SJCRH30 (cell line): ENCODE measurements around the gene DOCK4. TPM values are rescaled to one million over a fixed set of nuclear protein-coding genes. Genes with fewer than 3 reads are reported as not detected.
"Not testable (repeated sequence)": the region's sequence is repeated elsewhere in the genome, so short reads cannot be mapped to it uniquely, and the experiment has no call there.

Source experiments
- DNase-seq, 2 experiments: peaks; one replicate each; pipeline ENCODE4 v3.0.0-alpha.2; 2015 to 2020
- H3K27ac ChIP-seq: fragments of 250-450 bp; sonication (Bioruptor Pico); 2 replicates; pipeline ENCODE4 v1.5.1; 2020; ENCODE audit warnings: mild to moderate bottlenecking, moderate library complexity
- H3K27me3 ChIP-seq: fragments of 250-450 bp; sonication (Bioruptor Pico); 2 replicates; pipeline ENCODE4 v1.5.1; 2020; ENCODE audit warnings: mild to moderate bottlenecking, moderate library complexity
- H3K36me3 ChIP-seq: fragments of 250-450 bp; sonication (Bioruptor Pico); 2 replicates; pipeline ENCODE4 v1.5.1; 2020; ENCODE audit warnings: mild to moderate bottlenecking, moderate library complexity
- H3K4me1 ChIP-seq: fragments of 250-450 bp; sonication (Bioruptor Pico); 2 replicates; pipeline ENCODE4 v1.5.1; 2020; ENCODE audit warnings: mild to moderate bottlenecking, moderate library complexity
- H3K4me3 ChIP-seq: fragments of 250-450 bp; sonication (Bioruptor Pico); 2 replicates; pipeline ENCODE4 v1.5.1; 2020; ENCODE audit warnings: mild to moderate bottlenecking, moderate library complexity
- H3K9me3 ChIP-seq: fragments of 250-450 bp; sonication (Bioruptor Pico); replicated peaks from 2 replicates; pipeline ENCODE4 v1.5.1; 2020; ENCODE audit warnings: mild to moderate bottlenecking, moderate library complexity
- total RNA-seq: library from RNA; depleted of rRNA; stranded (reverse); fragments of >200 nt; shearing (Covaris generic); gene quantifications from 2 replicates; pipeline ENCODE4 v1.2.3, GENCODE V29; 2014; rRNA removed

Gene DOCK4
- total RNA-seq, result 8.3 and 11.4 TPM in 2 replicates

- Histone ChIP-seq H3K4me3 (peak within 1 kb of the TSS; percentile 83), H3K27ac (peak within 1 kb of the TSS; percentile 39), H3K27me3 (no peaks in the 10 kb centered on the region), H3K36me3 (no peaks in the 10 kb centered on the region), H3K4me1 (no peaks in the 10 kb centered on the region), H3K9me3 (no peaks in the 10 kb centered on the region)
- peak; percentile 99 to 100 for DNase-seq
These were observed at the start of gene DOCK4, which contains the start of gene ZNF277 for GRCh38 chr7:112206238-112206990. DOCK4 (minus strand) TSS chr7:112206399; CDS start chr7:112206138, 261 bp downstream. ZNF277 (plus strand) TSS chr7:112206695; CDS start chr7:112206717, 22 bp downstream.

DNA sequence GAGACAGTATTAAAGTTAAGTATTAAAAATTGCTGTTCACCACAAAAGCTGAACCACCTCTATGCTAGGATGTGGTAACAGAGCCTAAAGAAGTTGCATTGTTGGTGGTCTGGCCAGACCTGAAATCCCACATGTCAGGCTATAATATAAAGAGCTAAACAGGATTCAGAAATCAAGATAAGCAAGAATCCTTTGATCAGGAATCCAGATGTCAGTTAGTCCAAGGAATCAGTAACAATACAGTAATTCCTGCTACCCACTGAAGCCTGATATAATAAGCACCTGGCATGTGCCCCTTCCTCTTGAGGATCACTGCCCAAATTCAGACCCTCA is 49.2 kb upstream of the DOCK4 start:
- Histone ChIP-seq H3K4me1 (peaks cover 8% of the 10 kb centered on the region; the same call in 1 of the 2 replicates), H3K36me3 (no peaks in the 10 kb centered on the region)
- DNase-seq, result peak in 1 of 2 experiments; percentile 11

DNA sequence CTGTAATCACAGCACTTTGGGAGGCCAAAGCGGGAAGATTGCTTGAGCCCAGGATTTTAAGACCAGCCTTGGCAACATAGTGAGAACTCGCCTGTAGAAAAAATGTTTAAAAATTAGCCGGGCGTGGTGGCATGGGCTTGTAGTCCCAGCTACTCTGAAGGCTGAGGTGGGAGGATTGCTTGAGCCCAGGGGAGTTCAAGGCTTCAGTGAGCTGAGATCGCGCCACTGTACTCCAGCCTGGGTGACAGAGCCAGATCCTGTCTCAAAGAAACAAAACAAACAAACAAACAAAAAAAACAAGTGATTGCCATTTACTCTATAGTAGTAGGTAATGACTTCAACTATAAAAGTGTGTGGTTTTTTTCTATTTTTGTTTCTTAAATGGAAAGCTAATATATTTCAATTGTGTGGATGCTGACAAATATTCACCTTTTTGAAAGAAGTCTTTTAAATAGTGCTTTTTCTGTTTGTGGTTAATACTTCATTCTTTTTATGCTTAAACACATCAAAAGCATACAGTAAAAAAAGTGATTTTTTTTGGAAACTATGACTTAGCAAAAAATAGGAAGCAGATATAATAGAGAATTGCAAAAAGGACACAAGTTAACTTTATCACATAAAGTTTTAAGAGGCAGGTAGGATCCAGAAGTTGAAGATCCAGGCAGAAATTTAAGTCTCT is 48.6 kb upstream of the DOCK4 start:
- Histone ChIP-seq H3K27ac (no peak overlapping the region), H3K27me3 (no peaks in the 10 kb centered on the region), H3K36me3 (no peaks in the 10 kb centered on the region)

More for the DNA sequence above, 49.2 kb upstream of the DOCK4 start:
- Histone ChIP-seq H3K4me3 (no peak overlapping the region), H3K9me3 (no peaks in the 10 kb centered on the region), H3K27ac (no peak overlapping the region), H3K27me3 (no peaks in the 10 kb centered on the region)

GRCh38 chr7:112254156-112254555 is 48.0 kb upstream of the DOCK4 start:
- peaks cover 8% of the 10 kb centered on the region; the same call in 1 of the 2 replicates for H3K4me1 ChIP-seq
- no peaks in the 10 kb centered on the region for H3K36me3 ChIP-seq

More for the DNA sequence above, 48.6 kb upstream of the DOCK4 start:
- no peaks in the 10 kb centered on the region for H3K9me3 ChIP-seq
- H3K4me3 ChIP-seq, result no peak overlapping the region
- DNase-seq, result no peak
- peaks cover 8% of the 10 kb centered on the region; the same call in 1 of the 2 replicates for H3K4me1 ChIP-seq

GRCh38 chr7:112252691-112253090 is 46.5 kb upstream of the DOCK4 start:
- no peaks in the 10 kb centered on the region; the same call in 1 of the 2 replicates for H3K36me3 ChIP-seq
- peaks cover 8% of the 10 kb centered on the region; the same call in 1 of the 2 replicates for H3K4me1 ChIP-seq
- no peaks in the 10 kb centered on the region for H3K9me3 ChIP-seq
- no peak for DNase-seq
- no peak overlapping the region for H3K4me3 ChIP-seq
- H3K27me3 ChIP-seq, result no peaks in the 10 kb centered on the region
- H3K27ac ChIP-seq, result no peak overlapping the region

More at GRCh38 chr7:112254156-112254555, 48.0 kb upstream of the DOCK4 start:
- Histone ChIP-seq H3K27ac (no peak overlapping the region), H3K27me3 (no peaks in the 10 kb centered on the region), H3K9me3 (no peaks in the 10 kb centered on the region), H3K4me3 (no peak overlapping the region)
- no peak for DNase-seq

DNA sequence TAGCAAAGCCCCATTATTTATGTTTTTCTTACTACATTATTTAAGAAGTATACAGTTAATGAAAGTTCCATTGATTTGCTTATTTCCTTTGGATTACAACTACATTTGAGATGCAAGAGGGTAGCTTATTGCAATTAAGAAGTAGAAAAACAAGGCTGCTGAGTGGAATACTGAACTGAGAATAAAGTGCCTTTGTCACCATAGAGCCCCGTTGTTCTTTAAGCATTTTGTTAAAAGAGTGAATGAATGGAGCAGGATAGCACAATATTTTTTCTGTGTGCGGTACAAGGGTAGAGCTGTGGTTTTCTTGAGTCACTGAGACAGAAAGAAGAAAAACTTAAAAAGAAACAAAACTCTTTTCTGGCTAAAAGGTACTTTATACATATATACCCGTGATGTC is 45.9 kb upstream of the DOCK4 start:
- H3K36me3 ChIP-seq, result no peaks in the 10 kb centered on the region; the same call in 1 of the 2 replicates
- DNase-seq, result no peak
- peaks cover 8% of the 10 kb centered on the region; the same call in 1 of the 2 replicates for H3K4me1 ChIP-seq
- no peaks in the 10 kb centered on the region for H3K27me3 ChIP-seq
- no peak overlapping the region for H3K27ac ChIP-seq
- no peaks in the 10 kb centered on the region for H3K9me3 ChIP-seq
- H3K4me3 ChIP-seq, result no peak overlapping the region

DNA sequence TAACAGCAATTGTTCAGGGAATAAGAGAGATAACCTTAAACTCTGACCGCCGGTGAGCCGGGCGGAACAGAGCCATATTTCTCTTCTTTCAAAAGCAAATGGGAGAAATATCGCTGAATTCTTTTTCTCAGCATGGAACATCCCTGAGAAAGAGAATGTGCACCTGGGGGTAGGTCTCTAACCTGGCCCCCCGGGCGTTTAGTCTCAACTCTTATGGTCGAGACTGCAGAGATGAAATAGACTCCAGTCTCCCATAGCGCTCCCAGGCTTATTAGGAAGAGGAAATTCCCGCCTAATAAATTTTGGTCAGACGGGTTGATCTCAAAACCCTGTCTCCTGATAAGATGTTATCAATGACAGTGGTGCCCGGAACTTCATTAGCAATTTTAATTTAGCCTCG is 43.8 kb upstream of the DOCK4 start:
- not testable (repeated sequence) for DNase-seq

GRCh38 chr7:112248598-112248997 is 42.4 kb upstream of the DOCK4 start:
- DNase-seq, result no peak
- Histone ChIP-seq H3K27ac (no peak overlapping the region), H3K36me3 (no peaks in the 10 kb centered on the region; the same call in 1 of the 2 replicates), H3K4me1 (no peaks in the 10 kb centered on the region), H3K4me3 (no peak overlapping the region), H3K9me3 (no peaks in the 10 kb centered on the region), H3K27me3 (no peaks in the 10 kb centered on the region)

More for the DNA sequence above, 43.8 kb upstream of the DOCK4 start:
- H3K9me3 ChIP-seq, H3K4me1 ChIP-seq, H3K27me3 ChIP-seq, H3K27ac ChIP-seq, H3K4me3 ChIP-seq, H3K36me3 ChIP-seq: not testable (repeated sequence)

DNA sequence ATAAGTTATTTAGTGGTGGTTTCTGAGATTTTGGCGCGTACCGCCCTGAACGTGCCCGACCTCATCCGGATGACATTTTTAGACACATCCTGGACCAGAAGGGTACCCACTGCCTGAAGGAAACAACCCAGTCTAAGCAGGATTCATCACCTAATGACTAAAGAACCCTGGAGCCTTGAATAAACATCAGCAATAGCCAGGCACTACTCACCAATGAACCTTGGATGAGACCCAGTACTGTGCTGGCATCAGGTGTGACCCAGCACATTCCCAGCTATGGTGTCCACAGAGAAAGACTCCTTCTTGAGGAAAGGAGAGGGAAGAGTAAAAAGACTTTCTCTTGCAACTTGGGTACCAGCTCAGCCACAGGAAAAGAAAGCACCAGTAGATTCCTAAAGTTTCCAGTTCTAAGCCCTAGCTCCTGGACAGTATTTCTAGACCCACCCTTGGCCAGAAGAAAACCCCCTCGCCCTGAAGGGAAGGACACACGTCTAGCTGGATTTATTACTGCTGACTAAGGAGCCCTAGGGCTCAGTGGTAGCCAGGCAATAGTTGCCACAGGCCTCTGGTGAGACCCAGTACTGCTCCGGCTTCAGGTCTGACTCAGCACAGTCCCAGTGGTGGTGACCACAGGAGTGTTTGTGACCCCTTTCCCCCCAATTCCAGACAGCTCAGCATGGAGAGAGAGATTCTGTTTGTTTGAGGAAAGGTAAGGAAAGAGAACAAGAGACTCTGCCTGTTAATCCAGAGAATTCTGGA is 32.8 kb upstream of the DOCK4 start:
- no peaks in the 10 kb centered on the region for H3K27me3 ChIP-seq
- H3K4me3 ChIP-seq, result no peak overlapping the region

DNA sequence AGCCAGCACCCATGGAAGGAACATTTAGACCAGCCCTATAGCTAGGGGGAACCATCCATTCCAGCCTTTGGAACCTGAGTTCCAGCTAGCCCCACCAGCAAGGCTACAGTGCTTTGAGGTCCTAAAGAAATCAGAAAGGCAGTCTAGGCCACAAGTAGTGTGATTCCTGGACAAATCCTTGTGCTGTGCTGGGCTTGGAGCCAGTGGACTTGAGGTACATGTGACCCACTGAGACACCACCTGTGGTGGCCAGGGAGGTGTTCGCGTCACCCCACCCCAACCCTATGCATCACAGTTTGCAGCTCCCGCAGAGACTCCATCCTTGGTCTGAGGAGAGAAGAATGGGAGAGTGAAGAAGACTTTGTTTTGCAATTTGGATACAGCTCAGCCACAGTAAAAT is 32.1 kb upstream of the DOCK4 start:
- no peak for DNase-seq
- Histone ChIP-seq H3K36me3 (peaks cover 2% of the 10 kb centered on the region; the same call in 1 of the 2 replicates), H3K9me3 (no peaks in the 10 kb centered on the region), H3K27me3 (no peaks in the 10 kb centered on the region), H3K4me3 (no peak overlapping the region), H3K27ac (no peak overlapping the region), H3K4me1 (no peaks in the 10 kb centered on the region)

More for the DNA sequence above, 32.8 kb upstream of the DOCK4 start:
- Histone ChIP-seq H3K27ac (no peak overlapping the region), H3K4me1 (no peaks in the 10 kb centered on the region), H3K9me3 (no peaks in the 10 kb centered on the region), H3K36me3 (peaks cover 2% of the 10 kb centered on the region; the same call in 1 of the 2 replicates)
- no peak for DNase-seq

GRCh38 chr7:112236597-112236996 is 30.4 kb upstream of the DOCK4 start:
- H3K9me3 ChIP-seq, result no peaks in the 10 kb centered on the region
- H3K36me3 ChIP-seq, result peaks cover 2% of the 10 kb centered on the region; the same call in 1 of the 2 replicates
- no peak overlapping the region for H3K27ac ChIP-seq
- H3K4me1 ChIP-seq, result no peaks in the 10 kb centered on the region
- no peak for DNase-seq
- no peaks in the 10 kb centered on the region for H3K27me3 ChIP-seq
- H3K4me3 ChIP-seq, result no peak overlapping the region

GRCh38 chr7:112234147-112234546 is 27.9 kb upstream of the DOCK4 start:
- Histone ChIP-seq H3K9me3 (no peaks in the 10 kb centered on the region), H3K4me1 (no peaks in the 10 kb centered on the region), H3K4me3 (no peak overlapping the region), H3K36me3 (peaks cover 2% of the 10 kb centered on the region; the same call in 1 of the 2 replicates), H3K27ac (no peak overlapping the region), H3K27me3 (no peaks in the 10 kb centered on the region)
- DNase-seq, result no peak

DNA sequence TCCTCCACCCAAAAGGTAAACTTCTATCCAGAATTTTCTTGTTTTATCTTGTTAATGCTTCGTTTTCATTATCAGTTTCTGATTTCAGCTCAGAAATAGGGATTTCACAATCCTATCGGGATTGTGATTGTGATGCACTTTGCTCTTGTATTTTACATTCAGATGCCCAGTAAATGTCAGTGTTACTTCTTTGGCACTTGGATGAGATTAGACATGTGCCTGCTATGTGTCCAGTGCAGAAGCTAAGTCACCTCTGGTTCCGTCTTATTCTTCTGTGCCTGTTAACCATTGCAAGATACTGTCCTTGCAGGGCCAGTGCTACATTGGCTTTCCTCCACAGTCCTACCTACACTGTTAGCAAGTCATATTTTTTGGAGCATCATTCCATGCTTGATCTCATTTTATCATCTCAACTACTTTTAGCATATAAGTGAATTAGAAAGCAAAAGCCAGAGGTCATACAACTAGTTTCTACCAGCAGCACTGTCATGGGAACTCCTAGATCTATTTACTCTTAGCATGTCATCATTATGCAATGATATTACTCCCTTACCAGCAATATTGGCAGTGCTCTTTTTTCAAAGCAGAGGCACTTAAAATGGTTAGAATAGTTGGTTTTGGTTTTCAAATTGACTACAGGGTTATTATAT is 27.0 kb upstream of the DOCK4 start:
- no peak for DNase-seq
- Histone ChIP-seq H3K4me3 (no peak overlapping the region), H3K27me3 (no peaks in the 10 kb centered on the region), H3K9me3 (no peaks in the 10 kb centered on the region), H3K36me3 (peaks cover 2% of the 10 kb centered on the region; the same call in 1 of the 2 replicates), H3K27ac (no peak overlapping the region), H3K4me1 (no peaks in the 10 kb centered on the region)
